ENCODE measurements around the gene NCEH1.

DNA sequence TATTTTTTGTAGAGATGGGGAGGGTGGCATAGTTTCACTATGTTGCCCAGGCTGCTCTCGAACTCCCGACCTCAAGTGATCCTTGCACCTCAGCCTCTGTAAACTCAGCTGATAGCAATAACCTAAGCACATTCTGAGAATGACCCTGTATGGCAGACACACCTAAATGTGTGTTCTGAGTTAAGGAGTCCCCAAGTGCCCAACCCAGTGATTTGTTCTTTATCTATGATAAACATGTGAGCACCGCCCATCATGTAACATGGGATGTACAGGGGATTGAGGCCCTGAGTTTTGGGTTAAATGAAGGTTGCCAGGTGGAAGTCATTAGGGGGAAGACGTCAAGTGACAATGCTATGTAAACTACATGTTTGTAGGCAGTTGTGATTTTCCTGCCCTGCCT, 5.7 kb downstream of the NCEH1 start:
- TF ChIP-seq GATA2 (IDR thresholded peaks at IDR 0.05; ENCODE audit: low read depth, low read length): no peak
- no peak for TF ChIP-seq GATA3 (IDR thresholded peaks at IDR 0.05; ENCODE audit: low read depth, low read length)

All from SH-SY5Y (cell line).